Measurements from ENCODE around the gene ATRAID. TPM values are rescaled to one million over a fixed set of nuclear protein-coding genes. Genes with fewer than 3 reads are reported as not detected.

ATRAID gene
- total RNA-seq, 2 donors from 2014 or later, result 80.5 to 87.3 TPM

GRCh38 chr2:27237341-27237945, 25.6 kb downstream of the ATRAID start:
- H3K4me3 Mint-ChIP-seq, result no peak overlapping the region
- peaks cover 7 to 31% of the 10 kb centered on the region in 2 donors for H3K36me3 Mint-ChIP-seq (ENCODE audit: insufficient read depth in 2 of 2)
- H3K27ac Mint-ChIP-seq, result no peak overlapping the region
- ATAC-seq (replicated peaks in 1 of 2), result no peak
- no peak for DNase-seq
- no peaks in the 10 kb centered on the region for H3K4me1 Mint-ChIP-seq (ENCODE audit: low read depth)
- no peaks in the 10 kb centered on the region for H3K27me3 Mint-ChIP-seq (ENCODE audit: low read depth)
- no peaks in the 10 kb centered on the region for H3K9me3 Mint-ChIP-seq

DNA sequence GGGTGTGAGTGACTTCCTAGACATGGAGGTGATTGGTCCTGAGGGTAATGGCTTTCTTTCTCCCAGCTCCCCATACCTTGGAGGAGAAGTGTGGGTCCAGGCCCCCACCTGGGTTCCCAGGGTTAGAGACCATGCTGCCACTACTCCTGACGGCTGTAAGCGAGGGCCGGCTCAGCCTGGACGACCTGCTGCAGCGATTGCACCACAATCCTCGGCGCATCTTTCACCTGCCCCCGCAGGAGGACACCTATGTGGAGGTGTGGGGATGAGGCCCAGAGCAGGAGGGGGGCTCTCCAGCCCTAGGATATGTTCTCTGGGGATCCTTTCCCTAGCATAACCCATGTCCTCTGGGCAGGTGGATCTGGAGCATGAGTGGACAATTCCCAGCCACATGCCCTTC, 27.1 kb downstream of the ATRAID start:
- DNase-seq (no peak), ATAC-seq (replicated peaks in 1 of 2) (no peak)
- Mint-ChIP-seq H3K36me3 (ENCODE audit: insufficient read depth in 2 of 2) (peaks cover 4 to 24% of the 10 kb centered on the region in 2 donors), H3K9me3 (no peaks in the 10 kb centered on the region), H3K4me3 (no peak overlapping the region), H3K27me3 (ENCODE audit: low read depth) (no peaks in the 10 kb centered on the region), H3K27ac (no peak overlapping the region), H3K4me1 (ENCODE audit: low read depth) (no peaks in the 10 kb centered on the region)

- ATAC-seq (replicated peaks in 1 of 2) (no peak), DNase-seq (no peak)
- H3K4me1 Mint-ChIP-seq (ENCODE audit: low read depth), result no peaks in the 10 kb centered on the region
- H3K27me3 Mint-ChIP-seq (ENCODE audit: low read depth), result no peaks in the 10 kb centered on the region
- H3K27ac Mint-ChIP-seq, result no peak overlapping the region
- peaks cover 4 to 18% of the 10 kb centered on the region in 2 donors for H3K36me3 Mint-ChIP-seq (ENCODE audit: insufficient read depth in 2 of 2)
- no peaks in the 10 kb centered on the region for H3K9me3 Mint-ChIP-seq
- H3K4me3 Mint-ChIP-seq, result no peak overlapping the region
Measured at GRCh38 chr2:27240406-27240805, 28.6 kb downstream of the ATRAID start.

DNA sequence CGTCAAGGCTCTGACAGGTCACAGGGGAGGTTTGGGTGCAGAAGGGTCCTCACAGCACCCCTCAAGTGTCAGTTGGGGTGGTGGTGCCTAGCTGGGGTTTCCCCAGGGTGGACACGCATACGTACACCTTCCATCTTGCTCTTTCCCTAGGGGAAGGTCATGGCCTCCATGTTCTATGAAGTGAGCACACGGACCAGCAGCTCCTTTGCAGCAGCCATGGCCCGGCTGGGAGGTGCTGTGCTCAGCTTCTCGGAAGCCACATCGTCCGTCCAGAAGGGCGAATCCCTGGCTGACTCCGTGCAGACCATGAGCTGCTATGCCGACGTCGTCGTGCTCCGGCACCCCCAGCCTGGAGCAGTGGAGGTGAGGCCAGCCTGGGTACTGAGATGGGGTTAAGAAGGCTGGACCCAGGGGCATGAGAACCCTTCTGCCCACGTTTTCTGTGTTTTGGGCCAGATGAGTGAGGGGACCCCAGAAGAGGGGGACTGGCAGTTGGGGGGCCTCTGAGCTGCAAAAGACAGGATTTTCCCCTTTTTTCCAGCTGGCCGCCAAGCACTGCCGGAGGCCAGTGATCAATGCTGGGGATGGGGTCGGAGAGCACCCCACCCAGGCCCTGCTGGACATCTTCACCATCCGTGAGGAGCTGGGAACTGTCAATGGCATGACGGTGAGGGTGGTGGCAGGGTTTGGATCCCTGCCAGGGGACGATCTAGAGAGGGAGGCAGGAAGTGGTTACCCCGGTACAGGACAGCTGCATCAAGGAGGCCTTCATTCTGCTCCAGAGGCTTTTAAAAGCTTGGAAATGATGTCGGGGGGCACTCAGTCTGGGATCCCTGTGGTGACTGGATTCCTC, 30.1 kb downstream of the ATRAID start:
- Mint-ChIP-seq H3K36me3 (ENCODE audit: insufficient read depth in 2 of 2) (peaks cover 4 to 16% of the 10 kb centered on the region in 2 donors), H3K9me3 (no peaks in the 10 kb centered on the region), H3K4me3 (no peak overlapping the region), H3K27me3 (ENCODE audit: low read depth) (no peaks in the 10 kb centered on the region), H3K4me1 (ENCODE audit: low read depth) (no peaks in the 10 kb centered on the region), H3K27ac (no peak overlapping the region)
- DNase-seq (no peak), ATAC-seq (replicated peaks in 1 of 2) (no peak)

DNA sequence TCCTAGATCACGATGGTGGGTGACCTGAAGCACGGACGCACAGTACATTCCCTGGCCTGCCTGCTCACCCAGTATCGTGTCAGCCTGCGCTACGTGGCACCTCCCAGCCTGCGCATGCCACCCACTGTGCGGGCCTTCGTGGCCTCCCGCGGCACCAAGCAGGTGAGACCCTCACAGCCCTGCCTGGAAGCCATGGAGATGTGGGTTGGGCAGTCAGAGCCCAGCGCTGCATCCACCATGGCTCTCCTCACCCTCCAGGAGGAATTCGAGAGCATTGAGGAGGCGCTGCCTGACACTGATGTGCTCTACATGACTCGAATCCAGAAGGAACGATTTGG, 30.7 kb downstream of the ATRAID start:
- no peaks in the 10 kb centered on the region for H3K27me3 Mint-ChIP-seq (ENCODE audit: low read depth)
- no peaks in the 10 kb centered on the region for H3K9me3 Mint-ChIP-seq
- no peak overlapping the region for H3K27ac Mint-ChIP-seq
- H3K4me1 Mint-ChIP-seq (ENCODE audit: low read depth), result no peaks in the 10 kb centered on the region
- peaks cover 2 to 16% of the 10 kb centered on the region in 2 donors for H3K36me3 Mint-ChIP-seq (ENCODE audit: insufficient read depth in 2 of 2)
- DNase-seq (no peak), ATAC-seq (replicated peaks in 1 of 2) (no peak)
- H3K4me3 Mint-ChIP-seq, result no peak overlapping the region

GRCh38 chr2:27243391-27244130, 31.7 kb downstream of the ATRAID start:
- no peaks in the 10 kb centered on the region for H3K9me3 Mint-ChIP-seq
- ATAC-seq (replicated peaks in 1 of 2) (no peak), DNase-seq (no peak)
- H3K4me3 Mint-ChIP-seq, result no peak overlapping the region
- no peak overlapping the region for H3K27ac Mint-ChIP-seq
- H3K27me3 Mint-ChIP-seq (ENCODE audit: low read depth), result no peaks in the 10 kb centered on the region
- H3K36me3 Mint-ChIP-seq (ENCODE audit: insufficient read depth in 2 of 2), result peaks cover 2 to 12% of the 10 kb centered on the region in 2 donors
- no peaks in the 10 kb centered on the region for H3K4me1 Mint-ChIP-seq (ENCODE audit: low read depth)

DNA sequence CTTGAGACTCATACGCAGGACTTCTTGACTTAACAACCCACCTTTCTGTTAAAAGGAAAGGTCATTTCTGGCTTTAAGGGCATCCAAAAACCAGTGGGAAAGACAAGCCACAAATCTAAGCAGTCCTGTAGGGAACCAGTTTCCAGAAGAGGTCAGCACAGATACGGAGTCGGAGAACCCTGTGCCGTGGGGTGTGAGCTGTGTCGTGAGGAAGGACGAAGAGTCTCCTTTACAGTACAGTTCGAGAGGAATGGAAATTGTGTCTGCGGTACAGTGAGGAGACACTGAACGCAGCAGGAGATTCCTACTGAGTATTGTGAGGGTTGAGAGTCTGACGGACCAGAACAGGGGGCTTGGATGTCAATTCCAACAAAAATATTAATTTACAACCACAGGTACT, 33.3 kb downstream of the ATRAID start:
- Mint-ChIP-seq H3K36me3 (ENCODE audit: insufficient read depth in 2 of 2) (peaks cover 0 to 9% of the 10 kb centered on the region in 2 donors), H3K27ac (no peak overlapping the region), H3K4me1 (ENCODE audit: low read depth) (no peaks in the 10 kb centered on the region), H3K27me3 (ENCODE audit: low read depth) (no peaks in the 10 kb centered on the region), H3K4me3 (no peak overlapping the region), H3K9me3 (no peaks in the 10 kb centered on the region)
- no peak for ATAC-seq (replicated peaks in 1 of 2)
- no peak for DNase-seq

- no peak overlapping the region for H3K27ac Mint-ChIP-seq
Measured at GRCh38 chr2:27245626-27246025, 33.8 kb downstream of the ATRAID start.

DNA sequence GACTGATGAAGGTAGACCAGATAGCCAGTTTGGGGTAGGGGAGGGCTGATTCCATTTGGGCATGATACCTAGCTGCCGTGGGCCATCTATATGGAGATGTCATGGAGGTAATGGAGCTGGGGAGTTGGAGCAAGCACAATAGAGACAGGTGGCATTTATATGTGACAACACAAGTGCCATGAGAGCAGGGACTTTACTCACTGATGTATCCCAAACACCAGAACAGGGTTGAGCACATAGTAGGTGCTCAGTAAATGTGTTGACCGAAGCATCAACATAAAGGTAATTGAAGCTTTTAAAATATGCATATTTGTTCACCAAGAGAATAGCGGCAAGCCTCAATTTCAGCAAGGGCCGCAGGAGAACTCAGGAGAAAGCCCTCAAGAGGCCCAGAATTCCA, 36.1 kb downstream of the ATRAID start:
- no peaks in the 10 kb centered on the region for H3K4me1 Mint-ChIP-seq (ENCODE audit: low read depth)
- DNase-seq, result no peak
- no peak overlapping the region for H3K4me3 Mint-ChIP-seq
- H3K27ac Mint-ChIP-seq, result no peak overlapping the region
- peaks cover 11% of the 10 kb centered on the region for H3K27me3 Mint-ChIP-seq (ENCODE audit: low read depth)
- H3K36me3 Mint-ChIP-seq (ENCODE audit: insufficient read depth in 2 of 2), result peaks cover 0 to 2% of the 10 kb centered on the region in 2 donors
- ATAC-seq (replicated peaks in 1 of 2), result no peak
- no peaks in the 10 kb centered on the region for H3K9me3 Mint-ChIP-seq

More at GRCh38 chr2:27245626-27246025, 33.8 kb downstream of the ATRAID start:
- H3K4me1 Mint-ChIP-seq (ENCODE audit: low read depth), result no peaks in the 10 kb centered on the region
- H3K27me3 Mint-ChIP-seq (ENCODE audit: low read depth), result peaks cover 2% of the 10 kb centered on the region
- no peak for ATAC-seq (replicated peaks in 1 of 2)
- H3K4me3 Mint-ChIP-seq, result no peak overlapping the region
- H3K36me3 Mint-ChIP-seq (ENCODE audit: insufficient read depth in 2 of 2), result peaks cover 0 to 4% of the 10 kb centered on the region in 2 donors
- H3K9me3 Mint-ChIP-seq, result no peaks in the 10 kb centered on the region
- DNase-seq, result no peak

GRCh38 chr2:27249159-27249890, 37.5 kb downstream of the ATRAID start:
- no peak for DNase-seq
- Mint-ChIP-seq H3K36me3 (ENCODE audit: insufficient read depth in 2 of 2) (no peaks in the 10 kb centered on the region), H3K4me1 (ENCODE audit: low read depth) (no peaks in the 10 kb centered on the region), H3K9me3 (no peaks in the 10 kb centered on the region), H3K27me3 (ENCODE audit: low read depth) (peaks cover 13% of the 10 kb centered on the region), H3K27ac (no peak overlapping the region), H3K4me3 (no peak overlapping the region)
- no peak for ATAC-seq (replicated peaks in 1 of 2)

DNA sequence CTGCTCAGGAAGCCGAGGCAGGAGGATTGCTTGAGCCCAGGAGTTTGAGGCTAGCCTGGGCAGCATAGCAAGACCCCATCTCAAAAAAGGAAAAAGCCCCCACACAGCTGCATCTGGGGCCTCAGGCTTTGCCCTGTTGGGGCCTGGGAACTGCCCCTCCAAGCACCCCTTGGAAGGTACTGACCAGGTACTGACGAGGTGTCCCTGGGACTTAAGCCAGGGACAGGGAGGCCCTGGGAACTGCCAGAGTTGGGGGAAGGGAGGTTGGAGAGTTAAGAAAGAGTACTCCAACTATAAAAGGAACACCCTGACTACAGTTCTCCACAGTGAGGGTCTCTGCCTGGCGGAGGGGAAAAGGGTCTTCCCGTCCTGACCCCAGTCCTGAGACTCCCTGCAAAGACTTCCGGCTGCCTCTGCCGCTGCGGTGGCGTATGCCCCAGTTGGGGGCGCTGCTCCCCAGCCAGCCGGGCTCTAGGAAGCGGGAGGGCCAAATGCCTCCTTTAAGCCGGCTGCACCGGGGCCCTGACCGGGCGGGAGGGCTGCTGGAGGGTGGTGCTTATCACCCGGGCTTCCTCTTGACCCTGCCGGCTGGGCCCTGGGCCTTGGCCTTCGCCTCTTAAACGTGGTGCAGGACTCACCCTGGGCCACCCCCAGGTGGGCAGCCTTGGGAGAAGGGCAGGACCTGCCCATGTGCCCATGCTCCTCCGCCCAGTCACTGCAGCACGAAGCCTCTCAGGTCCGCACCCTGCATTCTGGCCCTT, 38.2 kb downstream of the ATRAID start:
- DNase-seq (peak; percentile 72 to 78), ATAC-seq (replicated peaks in 1 of 2) (peak; percentile 86)
- Mint-ChIP-seq H3K4me1 (ENCODE audit: low read depth) (no peaks in the 10 kb centered on the region), H3K36me3 (ENCODE audit: insufficient read depth in 2 of 2) (no peaks in the 10 kb centered on the region), H3K4me3 (no peak overlapping the region), H3K27ac (no peak overlapping the region), H3K27me3 (ENCODE audit: low read depth) (peaks cover 20% of the 10 kb centered on the region), H3K9me3 (no peaks in the 10 kb centered on the region)

- no peak overlapping the region for H3K4me3 Mint-ChIP-seq
- H3K27ac Mint-ChIP-seq, result no peak overlapping the region
- H3K9me3 Mint-ChIP-seq, result no peaks in the 10 kb centered on the region
- peaks cover 28% of the 10 kb centered on the region for H3K27me3 Mint-ChIP-seq (ENCODE audit: low read depth)
- no peaks in the 10 kb centered on the region for H3K36me3 Mint-ChIP-seq (ENCODE audit: insufficient read depth in 2 of 2)
- H3K4me1 Mint-ChIP-seq (ENCODE audit: low read depth), result no peaks in the 10 kb centered on the region
- DNase-seq (no peak), ATAC-seq (replicated peaks in 1 of 2) (no peak)
Measured at GRCh38 chr2:27250652-27251379, 39.0 kb downstream of the ATRAID start.

All from activated T-cell treated with anti-CD3 and anti-CD28 coated beads, Interleukin-2, amount 50 U/mL, for 72 hours (primary cell).